Endothelial cell of umbilical vein (primary cell): Measurements from ENCODE around the gene APP. TPM values are rescaled to one million over a fixed set of nuclear protein-coding genes. Genes with fewer than 3 reads are reported as not detected.

Experiments used
- BruUV-seq: library from RNA; stranded (reverse); fragments of 400-500 nt; replicated peaks from 2 replicates; lab custom pipeline; 2021; lab: Mats Ljungman, UMichigan
- CTCF ChIA-PET: fragments of 300-600, 350-600 bp; sonication (Branson Sonifier 250); formaldehyde crosslinking; loops from one replicate; lab custom pipeline; 2021; ENCODE audit warnings: antibody characterized with exemption, inconsistent platforms; lab: Charles Lee
- POLR2A ChIA-PET: fragments of 300-600, 350-600 bp; sonication (Branson Sonifier 250); formaldehyde crosslinking; loops from one replicate; lab custom pipeline; 2021; ENCODE audit warnings: antibody characterized with exemption, inconsistent platforms; lab: Charles Lee
- DNase-seq: peaks from one replicate; pipeline ENCODE4 v3.0.0-alpha.2; 2011; ENCODE audit warnings: low read depth, low spot score
- FAIRE-seq: peaks from 2 replicates; lab custom pipeline; 2011; peaks lifted over from hg19 to GRCh38; lab: Jason Lieb, UNC
- H2AFZ ChIP-seq: 2 replicates; pipeline ENCODE4 v1.6.0; 2012; ENCODE audit warnings: low read depth, low read length, control low read depth, inconsistent platforms
- H3K27ac ChIP-seq: 2 replicates; pipeline ENCODE4 v1.5.1; 2011; ENCODE audit warnings: low read depth, mild to moderate bottlenecking, control low read depth, low read length, moderate library complexity; ENCODE audit not compliant: insufficient read depth
- H3K27me3 ChIP-seq, 2 experiments: 2 replicates each; pipeline versions ENCODE4 v1.6.0 to v1.6.1; 2011; ENCODE audit warnings: low read length in 2 of 2, mixed read lengths in 1 of 2; ENCODE audit not compliant: control insufficient read depth in 2 of 2, insufficient read depth in 2 of 2
- H3K36me3 ChIP-seq, 2 experiments: 2 replicates in 1 of 2; 3 replicates in 1 of 2; pipeline ENCODE4 v1.5.1; 2011; ENCODE audit warnings: low read length in 2 of 2, mild to moderate bottlenecking in 1 of 2, moderate library complexity in 1 of 2; ENCODE audit not compliant: control insufficient read depth in 2 of 2, insufficient read depth in 2 of 2; ENCODE audit errors: extremely low read depth in 1 of 2
- H3K4me1 ChIP-seq: 3 replicates; pipeline ENCODE4 v1.5.1; 2011; ENCODE audit warnings: mild to moderate bottlenecking, low read length; ENCODE audit not compliant: control insufficient read depth, insufficient read depth; ENCODE audit errors: extremely low read depth
- H3K4me2 ChIP-seq: 2 replicates; pipeline ENCODE4 v1.6.1; 2011; ENCODE audit warnings: low read length, control low read depth, mixed read lengths; ENCODE audit not compliant: insufficient read depth
- H3K4me3 ChIP-seq, 3 experiments: fragments of 200-600 bp in 1 of 3; sonication (generic), shearing (Covaris generic) in 1 of 3; replicated peaks in 1 of 3; 2 replicates each; pipeline ENCODE4 v1.5.1; 2011 to 2016; ENCODE audit warnings: control low read depth in 3 of 3, low read length in 3 of 3, mild to moderate bottlenecking in 2 of 3, inconsistent platforms in 1 of 3, low read depth in 1 of 3, moderate library complexity in 1 of 3; ENCODE audit not compliant: insufficient read depth in 1 of 3
- H3K79me2 ChIP-seq: 2 replicates; pipeline ENCODE4 v1.6.0; 2012; ENCODE audit warnings: low read length, inconsistent platforms; ENCODE audit not compliant: control insufficient read depth, insufficient read depth
- H3K9ac ChIP-seq: replicated peaks from 2 replicates; pipeline ENCODE3; 2011; ENCODE audit warnings: low read length, control low read depth; ENCODE audit not compliant: insufficient read depth; ENCODE audit errors: extremely low read depth
- H3K9me1 ChIP-seq: replicated peaks from 3 replicates; pipeline ENCODE4 v1.6.0; 2011; ENCODE audit warnings: mild to moderate bottlenecking, low read length; ENCODE audit not compliant: control insufficient read depth, insufficient read depth; ENCODE audit errors: extremely low read depth
- H3K9me3 ChIP-seq: replicated peaks from 2 replicates; pipeline ENCODE4 v1.5.1; 2012; ENCODE audit warnings: low read length, inconsistent platforms; ENCODE audit not compliant: control insufficient read depth, insufficient read depth
- H4K20me1 ChIP-seq: replicated peaks from 2 replicates; pipeline ENCODE3; 2011; ENCODE audit warnings: mild to moderate bottlenecking, low read length; ENCODE audit not compliant: control insufficient read depth, insufficient read depth; ENCODE audit errors: extremely low read depth
- EZH2 ChIP-seq: IDR thresholded peaks from 2 replicates; pipeline ENCODE4 v1.6.1; 2012; ENCODE audit warnings: borderline replicate concordance, low read depth, mild to moderate bottlenecking, moderate library complexity, low read length, inconsistent platforms; ENCODE audit not compliant: severe bottlenecking
- FOS ChIP-seq: IDR thresholded peaks from 2 replicates; pipeline ENCODE4 v1.6.1; 2011; ENCODE audit warnings: mild to moderate bottlenecking, low read length, moderate library complexity, borderline replicate concordance; ENCODE audit not compliant: insufficient read depth
- GATA2 ChIP-seq: IDR thresholded peaks from 2 replicates; pipeline ENCODE4 v1.7.0; 2011; ENCODE audit warnings: low read depth, mild to moderate bottlenecking, moderate library complexity, mixed read lengths, low read length; ENCODE audit not compliant: insufficient read length, insufficient read depth
- JUN ChIP-seq: IDR thresholded peaks from 2 replicates; pipeline ENCODE4 v1.6.1; 2011; ENCODE audit warnings: borderline replicate concordance, low read depth; ENCODE audit not compliant: insufficient read length, insufficient read depth
- MYC ChIP-seq: IDR thresholded peaks from one replicate; pipeline ENCODE4 v1.6.1; 2011; ENCODE audit warnings: mild to moderate bottlenecking, low read depth, low read length
- POLR2A ChIP-seq: IDR thresholded peaks from 2 replicates; pipeline ENCODE4 v1.6.1; 2012; ENCODE audit warnings: low read depth, mild to moderate bottlenecking, control low read depth, low read length
- POLR2AphosphoS5 ChIP-seq: IDR thresholded peaks from 2 replicates; pipeline ENCODE4 v1.6.1; 2012; ENCODE audit warnings: low read depth, mild to moderate bottlenecking, control low read depth, low read length, moderate library complexity; ENCODE audit not compliant: insufficient read depth
- dilution Hi-C: fragments of 300-500 bp; cut with MboI; formaldehyde crosslinking; loops from one replicate; pipeline ENCODE4 v1.15.0; 2019; ENCODE audit warnings: low sequenced_read_pairs; ENCODE audit not compliant: extremely low pct_ligation_motif_present
- intact Hi-C: fragments of 100-400 bp; cut with micrococcal nuclease; formaldehyde crosslinking; loops from one replicate; pipeline ENCODE4 v1.10.0; 2022
- polyA plus RNA-seq, 4 experiments: library from polyadenylated mRNA; depleted of rRNA in 3 of 4; stranded (reverse) in 3 of 4; unstranded in 1 of 4; fragments of >200 nt; gene quantifications; 2 replicates each; pipeline versions ENCODE4 v1.2.1 to v1.2.3, GENCODE V29; 2011 to 2012; ENCODE audit warnings: missing spikeins in 1 of 4
- total RNA-seq: library from RNA; stranded (reverse); gene quantifications from 2 replicates; pipeline ENCODE4 v1.2.3, GENCODE V29; 2021
- TF ChIP-seq, protein P1 (sequence below): IDR thresholded peaks from 2 replicates; pipeline ENCODE4 v1.6.1; 2011; ENCODE audit not compliant: insufficient read depth, insufficient read length
- TF ChIP-seq, protein P2 (sequence below), 2 donors: IDR thresholded peaks; 1 replicate in 1 of 2; 2 replicates in 1 of 2; pipeline ENCODE4 v1.5.1; 2011; ENCODE audit warnings: low read length in 2 of 2, mild to moderate bottlenecking in 2 of 2, moderate library complexity in 2 of 2, control low read depth in 1 of 2, inconsistent platforms in 1 of 2, low read depth in 1 of 2; ENCODE audit not compliant: insufficient read depth in 1 of 2; ENCODE audit errors: extremely low read depth in 1 of 2

Gene APP
- total and polyA plus RNA-seq, 2 donors (not counting 3 experiments of a cell fraction or from before 2014, with no cell fraction given) = 914 to 928 TPM

DNA sequence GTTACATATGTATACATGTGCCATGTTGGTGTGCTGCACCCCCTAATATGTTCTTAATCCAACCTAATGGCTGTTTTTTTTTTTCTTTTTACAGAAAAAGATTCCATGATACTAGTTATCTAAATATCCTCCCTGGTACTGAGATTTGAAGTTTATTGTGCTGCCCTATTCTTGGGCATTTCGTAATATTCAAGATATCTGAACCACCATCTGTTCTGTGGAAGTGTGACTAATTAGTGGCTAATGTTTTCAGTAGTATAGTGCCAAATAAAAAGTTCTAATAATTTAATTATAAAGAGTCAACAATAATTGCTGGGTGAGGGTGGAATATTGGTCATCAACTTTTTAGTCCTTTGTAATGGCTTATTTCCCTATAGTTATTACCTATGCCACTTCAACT lies 218.3 kb downstream of the APP start:
- Histone ChIP-seq H3K4me1 (peaks cover 48% of the 10 kb centered on the region), H3K9me1 (no peaks in the 10 kb centered on the region), H4K20me1 (no peaks in the 10 kb centered on the region), H3K36me3 (peaks cover 6% of the 10 kb centered on the region in 2 experiments), H2AFZ (no peak overlapping the region), H3K79me2 (peaks cover 30% of the 10 kb centered on the region), H3K4me2 (peak overlapping the region; percentile 52), H3K9me3 (no peaks in the 10 kb centered on the region), H3K27me3 (no peaks in the 10 kb centered on the region), H3K9ac (peak overlapping the region; percentile 43), H3K4me3 (no peak overlapping the region), H3K27ac (peak overlapping the region; percentile 88)
- DNase-seq (peak; percentile 91), FAIRE-seq (peak; percentile 59)
- intact Hi-C loops (loop anchor here (1.0 kb wide), 1 partner anchor 31 kb away; no protein-coding TSS in a partner anchor), dilution Hi-C loops (no loop called here)
- CTCF ChIA-PET = interaction anchor here (1.2 to 2.5 kb wide), 2 partner anchors 9 to 11 kb away, joined by 3 to 10 read pairs; no protein-coding TSS in a partner anchor
- POLR2A ChIA-PET = no interaction called here
- TF ChIP-seq GATA2 (peak; percentile 90), EZH2 (no peak), FOS (peak; percentile 38), POLR2AphosphoS5 (peak; percentile 34), MYC (no peak), JUN (peak; percentile 83), POLR2A (peak; percentile 22)
- TF ChIP-seq, protein P1, sequence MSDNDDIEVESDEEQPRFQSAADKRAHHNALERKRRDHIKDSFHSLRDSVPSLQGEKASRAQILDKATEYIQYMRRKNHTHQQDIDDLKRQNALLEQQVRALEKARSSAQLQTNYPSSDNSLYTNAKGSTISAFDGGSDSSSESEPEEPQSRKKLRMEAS = no peak
- TF ChIP-seq, protein P2, sequence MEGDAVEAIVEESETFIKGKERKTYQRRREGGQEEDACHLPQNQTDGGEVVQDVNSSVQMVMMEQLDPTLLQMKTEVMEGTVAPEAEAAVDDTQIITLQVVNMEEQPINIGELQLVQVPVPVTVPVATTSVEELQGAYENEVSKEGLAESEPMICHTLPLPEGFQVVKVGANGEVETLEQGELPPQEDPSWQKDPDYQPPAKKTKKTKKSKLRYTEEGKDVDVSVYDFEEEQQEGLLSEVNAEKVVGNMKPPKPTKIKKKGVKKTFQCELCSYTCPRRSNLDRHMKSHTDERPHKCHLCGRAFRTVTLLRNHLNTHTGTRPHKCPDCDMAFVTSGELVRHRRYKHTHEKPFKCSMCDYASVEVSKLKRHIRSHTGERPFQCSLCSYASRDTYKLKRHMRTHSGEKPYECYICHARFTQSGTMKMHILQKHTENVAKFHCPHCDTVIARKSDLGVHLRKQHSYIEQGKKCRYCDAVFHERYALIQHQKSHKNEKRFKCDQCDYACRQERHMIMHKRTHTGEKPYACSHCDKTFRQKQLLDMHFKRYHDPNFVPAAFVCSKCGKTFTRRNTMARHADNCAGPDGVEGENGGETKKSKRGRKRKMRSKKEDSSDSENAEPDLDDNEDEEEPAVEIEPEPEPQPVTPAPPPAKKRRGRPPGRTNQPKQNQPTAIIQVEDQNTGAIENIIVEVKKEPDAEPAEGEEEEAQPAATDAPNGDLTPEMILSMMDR (IDR thresholded peaks at IDR 0.05; ENCODE audit: extremely low read depth in 1 of 2, insufficient read depth in 1 of 2, low read depth in 1 of 2, low read length in 2 of 2) = no peak
- no TSS peak for BruUV-seq
